Activated CD4-positive, alpha-beta memory T cell treated with anti-CD3 and anti-CD28 coated beads for 36 hours (primary cell): ENCODE data around the gene PAGE3. TPM values are rescaled to one million over a fixed set of nuclear protein-coding genes. Genes with fewer than 3 reads are reported as not detected.

ENCODE experiments used
- total RNA-seq, 2 experiments: library from RNA; stranded (reverse); gene quantifications; one replicate each; pipeline ENCODE4 v1.2.3, GENCODE V29; 2021

The PAGE3 gene
- total RNA-seq, 2 experiments from 2014 or later, result not detected

Other genes starting within 250 kb of the PAGE3 start
- gene ALAS2, start 233.9 kb downstream of the PAGE3 start, total RNA-seq, result not detected
- gene PAGE2B, start 189.9 kb downstream of the PAGE3 start, total RNA-seq, result 1 to 10 TPM in 1 of 2 experiments, under 1 TPM in 1; 0.70 to 1.2 TPM
- gene PAGE2, start 175.9 kb downstream of the PAGE3 start, total RNA-seq, result not detected
- under 1 TPM; 0.68 to 0.88 TPM for gene PAGE5, start 44.6 kb downstream of the PAGE3 start, total RNA-seq
- 10 to 100 TPM; 19.1 to 20.0 TPM for gene MAGEH1, start 187.2 kb upstream of the PAGE3 start, total RNA-seq
- 1 to 10 TPM; 1.6 to 2.1 TPM for gene USP51, start 224.9 kb upstream of the PAGE3 start, total RNA-seq